ENCODE data around the gene SLC24A4.

DNA sequence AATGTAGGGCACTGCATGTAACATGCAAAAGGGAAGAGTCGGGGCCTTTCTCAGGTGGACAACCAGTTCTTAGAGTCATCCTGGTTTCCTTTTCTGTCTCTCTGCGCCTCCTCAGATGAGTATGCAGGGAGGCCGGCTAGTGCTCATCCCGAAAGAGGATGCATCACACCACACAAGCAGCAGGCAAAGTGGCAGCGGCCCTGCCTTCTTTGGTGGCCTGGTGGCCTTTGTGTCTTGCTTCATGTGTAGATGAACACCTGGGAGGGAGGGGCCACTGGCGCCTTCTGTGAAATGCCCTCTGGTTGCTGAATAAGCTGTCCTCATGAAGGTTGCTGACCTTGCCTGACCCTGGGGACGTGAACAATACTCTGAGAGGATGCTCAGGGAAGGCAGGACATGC, 18.0 kb downstream of the SLC24A4 start:
- TF ChIP-seq EZH2 (IDR thresholded peaks at IDR 0.05; ENCODE audit: borderline replicate concordance, low read depth, low read length, severe bottlenecking) (no peak), POLR2A (IDR thresholded peaks at IDR 0.05; ENCODE audit: low read depth, low read length) (no peak), POLR2AphosphoS5 (IDR thresholded peaks at IDR 0.05; ENCODE audit: insufficient read depth, low read depth, low read length) (no peak), MYC (IDR thresholded peaks at IDR 0.05; ENCODE audit: low read depth, low read length) (no peak)
- TF ChIP-seq, protein P1, sequence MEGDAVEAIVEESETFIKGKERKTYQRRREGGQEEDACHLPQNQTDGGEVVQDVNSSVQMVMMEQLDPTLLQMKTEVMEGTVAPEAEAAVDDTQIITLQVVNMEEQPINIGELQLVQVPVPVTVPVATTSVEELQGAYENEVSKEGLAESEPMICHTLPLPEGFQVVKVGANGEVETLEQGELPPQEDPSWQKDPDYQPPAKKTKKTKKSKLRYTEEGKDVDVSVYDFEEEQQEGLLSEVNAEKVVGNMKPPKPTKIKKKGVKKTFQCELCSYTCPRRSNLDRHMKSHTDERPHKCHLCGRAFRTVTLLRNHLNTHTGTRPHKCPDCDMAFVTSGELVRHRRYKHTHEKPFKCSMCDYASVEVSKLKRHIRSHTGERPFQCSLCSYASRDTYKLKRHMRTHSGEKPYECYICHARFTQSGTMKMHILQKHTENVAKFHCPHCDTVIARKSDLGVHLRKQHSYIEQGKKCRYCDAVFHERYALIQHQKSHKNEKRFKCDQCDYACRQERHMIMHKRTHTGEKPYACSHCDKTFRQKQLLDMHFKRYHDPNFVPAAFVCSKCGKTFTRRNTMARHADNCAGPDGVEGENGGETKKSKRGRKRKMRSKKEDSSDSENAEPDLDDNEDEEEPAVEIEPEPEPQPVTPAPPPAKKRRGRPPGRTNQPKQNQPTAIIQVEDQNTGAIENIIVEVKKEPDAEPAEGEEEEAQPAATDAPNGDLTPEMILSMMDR (IDR thresholded peaks at IDR 0.05; ENCODE audit: extremely low read depth in 1 of 2, insufficient read depth in 1 of 2, low read depth in 1 of 2, low read length in 2 of 2), result no peak

All from endothelial cell of umbilical vein (primary cell).